Chondrocyte (in vitro differentiated cells): ENCODE results near the gene MMAA. TPM values are rescaled to one million over a fixed set of nuclear protein-coding genes. Genes with fewer than 3 reads are reported as not detected.

Source experiments
- DNase-seq: peaks from one replicate; pipeline ENCODE4 v3.0.0; 2021; ENCODE audit warnings: mixed read lengths, low spot score
- H3K27ac Mint-ChIP-seq: one replicate; pipeline ENCODE4 v1.8.0; 2021; ENCODE audit warnings: mild to moderate bottlenecking, moderate library complexity, mixed read lengths; ENCODE audit not compliant: unreplicated experiment
- H3K27me3 Mint-ChIP-seq: 2 replicates; pipeline ENCODE4 v1.8.0; 2021; ENCODE audit warnings: low read depth, mixed read lengths
- H3K36me3 Mint-ChIP-seq: 2 replicates; pipeline ENCODE4 v1.8.0; 2021; ENCODE audit warnings: low read depth, mixed read lengths
- H3K4me1 Mint-ChIP-seq: 2 replicates; pipeline ENCODE4 v1.8.0; 2021; ENCODE audit warnings: low read depth, mild to moderate bottlenecking, mixed read lengths
- H3K4me3 Mint-ChIP-seq: one replicate; pipeline ENCODE4 v1.8.0; 2021; ENCODE audit warnings: mild to moderate bottlenecking, moderate library complexity, mixed read lengths; ENCODE audit not compliant: unreplicated experiment
- H3K9me3 Mint-ChIP-seq: 2 replicates; pipeline ENCODE4 v1.8.0; 2021; ENCODE audit warnings: low read depth, mixed read lengths
- total RNA-seq: library from RNA; stranded (reverse); gene quantifications from 3 replicates; pipeline ENCODE4 v1.2.1, GENCODE V29; 2021
- TF ChIP-seq, protein P1 (sequence below): fragments of 200-600 bp; sonication (generic); IDR thresholded peaks from 2 replicates; pipeline ENCODE4 v1.5.0; 2021; ENCODE audit warnings: antibody characterized with exemption, mild to moderate bottlenecking, moderate library complexity

The MMAA gene
- total RNA-seq, 1 donor from 2014 or later = 9.1 TPM

DNA sequence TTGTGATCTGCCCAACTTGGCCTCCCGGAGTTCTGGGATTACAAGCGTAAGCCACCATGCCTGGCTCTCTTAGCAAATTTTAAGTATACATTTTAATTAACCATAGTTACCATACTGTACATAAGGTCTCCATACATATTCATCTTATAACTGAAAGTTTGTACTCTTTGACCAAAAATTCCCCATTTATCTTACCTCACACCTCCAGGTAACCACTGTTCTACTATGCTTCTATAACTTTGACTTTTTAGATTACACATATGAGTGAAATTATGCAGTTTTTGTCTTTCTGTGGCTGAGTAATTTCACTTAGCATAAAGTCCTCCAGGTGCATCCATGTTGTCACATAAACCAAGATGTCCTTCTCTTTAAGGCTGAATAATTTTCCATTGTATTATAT, 78.1 kb downstream of the MMAA start:
- no peak overlapping the region for H3K4me3 Mint-ChIP-seq
- no peak overlapping the region for H3K27ac Mint-ChIP-seq
- peaks cover 7% of the 10 kb centered on the region for H3K4me1 Mint-ChIP-seq
- TF ChIP-seq, protein P1, sequence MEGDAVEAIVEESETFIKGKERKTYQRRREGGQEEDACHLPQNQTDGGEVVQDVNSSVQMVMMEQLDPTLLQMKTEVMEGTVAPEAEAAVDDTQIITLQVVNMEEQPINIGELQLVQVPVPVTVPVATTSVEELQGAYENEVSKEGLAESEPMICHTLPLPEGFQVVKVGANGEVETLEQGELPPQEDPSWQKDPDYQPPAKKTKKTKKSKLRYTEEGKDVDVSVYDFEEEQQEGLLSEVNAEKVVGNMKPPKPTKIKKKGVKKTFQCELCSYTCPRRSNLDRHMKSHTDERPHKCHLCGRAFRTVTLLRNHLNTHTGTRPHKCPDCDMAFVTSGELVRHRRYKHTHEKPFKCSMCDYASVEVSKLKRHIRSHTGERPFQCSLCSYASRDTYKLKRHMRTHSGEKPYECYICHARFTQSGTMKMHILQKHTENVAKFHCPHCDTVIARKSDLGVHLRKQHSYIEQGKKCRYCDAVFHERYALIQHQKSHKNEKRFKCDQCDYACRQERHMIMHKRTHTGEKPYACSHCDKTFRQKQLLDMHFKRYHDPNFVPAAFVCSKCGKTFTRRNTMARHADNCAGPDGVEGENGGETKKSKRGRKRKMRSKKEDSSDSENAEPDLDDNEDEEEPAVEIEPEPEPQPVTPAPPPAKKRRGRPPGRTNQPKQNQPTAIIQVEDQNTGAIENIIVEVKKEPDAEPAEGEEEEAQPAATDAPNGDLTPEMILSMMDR = no peak
- H3K27me3 Mint-ChIP-seq = no peaks in the 10 kb centered on the region
- H3K36me3 Mint-ChIP-seq = no peaks in the 10 kb centered on the region
- no peaks in the 10 kb centered on the region for H3K9me3 Mint-ChIP-seq
- no peak for DNase-seq

- TF ChIP-seq, protein P1 = no peak
- Mint-ChIP-seq H3K9me3 (no peaks in the 10 kb centered on the region), H3K36me3 (no peaks in the 10 kb centered on the region), H3K4me3 (no peak overlapping the region), H3K27ac (no peak overlapping the region), H3K4me1 (peaks cover 7% of the 10 kb centered on the region), H3K27me3 (no peaks in the 10 kb centered on the region)
- DNase-seq = no peak
Measured at GRCh38 chr4:145698507-145698906, 79.3 kb downstream of the MMAA start.

DNA sequence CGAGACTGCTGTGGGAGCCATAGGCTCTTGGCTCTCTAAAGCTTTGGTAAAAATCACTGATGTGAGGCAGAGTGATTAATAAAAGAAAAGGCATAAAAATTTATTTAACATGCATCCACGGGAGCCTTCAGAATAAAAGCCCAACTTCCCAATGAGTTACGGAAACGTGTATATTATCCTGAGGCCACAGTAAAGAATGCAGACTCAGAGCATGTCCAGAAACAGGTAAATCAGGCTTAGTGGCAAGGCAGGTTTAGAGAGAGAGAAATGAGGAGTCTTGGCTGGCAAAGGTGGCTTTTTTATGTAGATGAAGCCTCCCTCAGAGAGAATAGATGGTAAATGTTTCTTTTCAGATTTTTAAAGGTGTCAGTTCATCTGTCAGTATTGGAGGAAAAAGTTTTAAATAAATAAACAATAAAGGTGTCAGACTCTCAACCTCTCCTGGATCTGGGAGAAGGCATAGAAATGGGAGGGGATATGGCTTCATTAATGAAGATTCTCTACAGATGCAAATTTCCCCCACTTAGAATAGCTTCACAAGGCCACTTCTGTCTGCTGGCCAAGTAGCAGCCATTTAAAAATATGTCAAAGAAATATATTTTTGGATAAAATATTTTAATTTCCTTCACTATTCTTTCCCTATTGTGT, 84.8 kb downstream of the MMAA start:
- H3K9me3 Mint-ChIP-seq = no peaks in the 10 kb centered on the region
- H3K27me3 Mint-ChIP-seq = no peaks in the 10 kb centered on the region
- no peaks in the 10 kb centered on the region for H3K36me3 Mint-ChIP-seq
- H3K27ac Mint-ChIP-seq = no peak overlapping the region
- H3K4me1 Mint-ChIP-seq = no peaks in the 10 kb centered on the region
- no peak for DNase-seq
- H3K4me3 Mint-ChIP-seq = no peak overlapping the region
- TF ChIP-seq, protein P1 = no peak

DNA sequence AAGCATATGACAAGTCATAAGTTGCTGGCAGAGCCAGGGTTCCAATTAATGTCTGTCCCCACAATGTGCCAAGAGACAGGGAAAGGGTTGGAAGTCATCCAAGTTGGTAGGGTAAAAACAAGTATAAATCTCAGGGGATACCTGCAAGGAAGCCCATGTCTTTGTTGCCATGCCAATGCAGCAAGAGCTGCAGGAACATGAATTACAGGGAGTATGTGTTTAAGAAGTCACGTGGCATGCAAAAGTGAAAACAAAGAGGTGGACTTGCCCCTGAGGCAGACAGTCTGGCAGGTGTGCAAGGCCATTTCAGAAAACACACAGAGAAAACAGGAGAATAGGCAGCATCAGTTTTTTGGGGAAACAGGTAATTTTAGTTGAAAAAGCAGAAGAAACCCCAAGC, 90.2 kb downstream of the MMAA start:
- Mint-ChIP-seq H3K4me3 (no peak overlapping the region), H3K9me3 (peaks cover 25% of the 10 kb centered on the region), H3K36me3 (peaks cover 5% of the 10 kb centered on the region), H3K27me3 (no peaks in the 10 kb centered on the region), H3K4me1 (peaks cover 7% of the 10 kb centered on the region), H3K27ac (no peak overlapping the region)
- TF ChIP-seq, protein P1 = no peak
- no peak for DNase-seq

Other genes starting within 250 kb of the MMAA start
- gene SMAD1, start 137.5 kb upstream of the MMAA start, total RNA-seq = 14.5 to 17.6 TPM (median 16.5 TPM) in 3 replicates
- gene C4orf51, start 60.8 kb downstream of the MMAA start, total RNA-seq = not detected in 3 replicates